Fibroblast of skin of left quadriceps (primary cell): ENCODE measurements around the gene LCN12.
A peak's percentile ranks its signal among the peaks of the same experiment; 100 is the strongest.
"Not testable (repeated sequence)": the region's sequence is repeated elsewhere in the genome, so short reads cannot be mapped to it uniquely, and the experiment has no call there.

Experiments
- DNase-seq, 2 experiments: peaks; one replicate each; pipeline ENCODE4 v3.0.0-alpha.2; 2013; ENCODE audit warnings: low read depth in 2 of 2

Gene LCN12

DNA sequence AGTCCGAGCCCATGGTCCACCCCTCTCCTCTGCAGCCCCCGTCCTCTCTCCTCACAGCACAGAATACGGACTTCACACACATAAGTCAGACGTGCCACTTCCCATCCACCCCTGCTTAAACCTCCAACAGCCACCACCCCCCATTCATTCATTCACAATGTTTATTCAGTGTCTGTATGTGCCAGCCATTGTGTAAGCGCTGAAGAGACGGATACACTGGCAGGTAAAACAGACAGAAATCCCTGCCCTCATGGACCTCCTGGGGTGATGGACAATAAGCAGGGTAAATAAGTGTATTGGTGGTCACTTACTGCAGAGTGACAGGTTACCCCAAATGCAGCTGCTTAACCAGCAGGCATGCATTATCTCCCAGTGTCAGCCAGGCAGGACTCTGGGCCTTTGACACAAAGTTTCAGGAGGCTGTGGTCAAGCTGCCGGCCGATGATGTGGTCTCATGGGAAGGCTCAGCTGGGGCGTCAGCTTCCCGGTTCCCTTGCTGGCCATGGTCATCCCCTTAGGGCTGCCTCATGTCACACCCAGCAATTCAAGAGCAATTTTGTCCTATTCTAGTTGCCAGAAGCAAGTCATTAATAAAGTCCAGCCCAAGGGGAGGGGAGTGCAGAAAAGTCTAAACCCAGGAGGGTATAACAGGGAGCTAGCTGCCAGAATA, 38.3 kb downstream of the LCN12 start:
- DNase-seq = no peak

DNA sequence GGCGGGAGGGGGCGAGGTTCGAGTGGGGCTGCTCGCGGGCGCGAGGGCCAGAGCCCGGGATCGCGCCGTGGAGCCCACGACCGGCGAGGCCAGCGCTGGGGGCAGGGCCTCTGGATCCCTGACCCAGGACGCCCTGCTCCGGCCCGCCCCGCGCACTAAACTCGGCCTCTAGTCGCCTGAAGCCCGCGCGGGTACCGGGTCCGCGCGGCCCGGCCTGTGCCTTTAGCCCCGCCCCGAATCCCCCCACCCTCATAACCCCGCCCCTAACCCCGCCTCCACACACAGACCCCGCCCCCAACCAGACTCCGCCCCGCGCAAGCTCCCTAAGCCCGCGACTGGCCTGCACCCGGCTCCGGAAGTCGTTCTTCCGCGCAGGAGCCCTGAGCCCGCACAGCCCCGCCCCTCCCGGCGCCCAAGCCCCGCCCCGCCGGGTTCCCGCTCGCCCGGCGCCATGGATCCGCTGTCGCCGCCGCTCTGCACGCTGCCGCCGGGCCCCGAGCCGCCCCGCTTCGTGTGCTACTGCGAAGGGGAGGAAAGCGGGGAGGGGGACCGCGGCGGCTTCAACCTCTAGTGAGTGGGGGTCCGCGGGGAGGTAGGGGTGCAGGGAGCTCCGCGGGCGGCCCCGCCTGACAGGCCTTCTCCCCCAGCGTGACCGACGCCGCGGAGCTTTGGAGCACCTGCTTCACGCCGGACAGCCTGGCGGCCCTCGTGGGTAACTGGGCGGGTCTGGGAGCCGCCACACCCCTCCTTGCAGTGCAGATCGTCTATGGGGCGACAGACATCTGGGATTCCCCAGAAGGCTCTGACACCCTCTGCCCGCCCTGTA, 40.1 kb downstream of the LCN12 start, which contains the start of gene PAXX:
PAXX (plus strand) TSS at position 430 of the 826 bp plus-strand sequence; CDS start at position 452, 22 bp downstream.
- DNase-seq = peak; percentile 65 to 72

DNA sequence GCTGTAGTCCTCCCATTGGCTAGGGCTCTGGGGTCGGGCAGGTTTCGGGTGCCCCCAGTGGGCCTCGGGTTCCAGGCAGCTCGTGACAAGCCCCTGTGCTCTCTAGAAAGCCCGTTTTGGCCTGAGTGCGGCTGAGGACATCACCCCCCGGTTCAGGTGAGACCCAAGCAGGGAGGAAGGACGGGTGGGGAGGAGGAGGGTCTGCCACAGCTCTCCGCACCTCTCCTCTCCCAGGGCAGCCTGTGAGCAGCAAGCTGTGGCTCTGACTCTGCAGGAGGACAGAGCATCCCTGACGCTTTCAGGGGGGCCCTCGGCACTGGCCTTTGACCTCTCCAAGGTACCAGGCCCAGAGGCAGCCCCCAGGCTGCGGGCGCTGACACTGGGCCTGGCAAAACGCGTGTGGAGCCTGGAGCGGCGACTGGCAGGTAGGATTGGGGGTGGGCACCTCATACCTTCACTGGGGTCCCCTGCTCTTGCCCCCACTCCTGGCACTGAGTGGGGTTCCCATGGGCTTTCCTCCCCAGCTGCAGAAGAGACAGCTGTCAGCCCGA, 40.8 kb downstream of the LCN12 start:
- DNase-seq = no peak

DNA sequence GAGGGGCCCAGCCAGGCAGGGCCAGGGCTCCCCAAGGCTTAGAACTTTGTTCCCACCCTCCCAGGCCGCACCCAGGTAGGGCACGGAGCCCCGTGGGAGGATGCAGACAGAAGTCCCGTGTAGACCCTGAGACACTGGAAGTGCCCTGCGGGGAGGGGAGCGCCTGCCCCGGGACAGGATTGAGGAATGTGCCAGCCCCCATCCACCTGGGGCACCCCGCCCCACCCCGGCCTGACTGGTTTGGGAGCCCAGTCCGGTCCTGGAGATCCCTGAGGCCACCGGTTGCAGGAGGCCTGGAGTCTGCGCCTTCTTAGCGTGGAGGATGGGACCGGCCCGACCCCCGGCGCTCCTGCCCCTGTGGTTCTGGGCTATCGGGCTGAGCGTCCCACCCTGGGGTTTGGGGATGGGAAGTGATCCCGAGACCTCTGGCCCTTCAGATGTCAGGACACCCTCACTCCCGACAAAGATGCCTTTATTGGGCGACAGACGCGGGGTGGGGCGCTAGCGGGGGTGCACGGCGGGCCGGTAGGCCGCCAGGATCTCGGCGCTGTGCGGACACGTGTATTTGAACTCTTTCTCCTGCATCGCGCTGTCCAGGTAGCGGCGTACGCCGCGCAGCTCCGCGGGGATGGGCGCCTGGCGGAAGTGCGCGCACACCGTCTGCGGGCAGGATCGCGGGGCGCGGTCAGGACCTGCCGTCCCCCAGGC, 42.3 kb downstream of the LCN12 start:
- DNase-seq = no peak

DNA sequence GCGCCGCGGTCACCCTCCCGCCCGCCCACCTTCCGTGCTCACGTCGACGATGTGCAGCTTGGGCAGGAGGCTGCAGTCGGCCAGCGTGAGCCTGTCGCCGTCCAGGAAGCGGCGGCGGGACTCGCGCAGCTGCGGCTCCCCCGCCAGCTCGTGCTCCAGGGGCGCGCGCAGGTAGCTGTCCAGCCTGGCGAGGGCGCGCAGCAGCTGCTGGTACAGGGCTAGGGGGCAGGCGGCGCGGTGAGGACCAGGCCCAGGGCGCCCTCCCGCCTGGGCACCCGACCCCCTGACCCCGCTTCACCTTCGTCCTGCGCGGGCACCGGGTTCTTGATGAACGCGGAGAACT, 42.8 kb downstream of the LCN12 start:
- no peak for DNase-seq

DNA sequence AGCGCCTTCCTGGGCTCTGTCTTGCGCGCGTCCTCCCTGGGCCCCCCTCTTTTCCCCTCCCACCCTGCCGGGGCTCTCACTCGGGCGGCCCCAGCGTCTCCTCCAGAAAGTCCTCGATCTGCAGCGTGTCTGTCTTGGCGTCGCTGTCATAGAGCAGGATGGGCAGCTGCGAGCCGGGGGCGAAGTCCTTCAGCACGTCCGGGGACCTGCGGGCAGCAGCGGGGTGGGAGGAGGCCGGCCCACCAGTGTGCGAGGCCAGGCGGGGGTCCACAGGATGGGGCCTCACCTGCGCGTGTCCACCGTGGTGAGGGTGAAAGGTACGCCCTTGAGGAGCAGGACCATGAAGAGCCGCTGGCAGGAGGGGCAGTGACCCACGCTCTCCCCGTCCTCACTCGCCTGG, 43.3 kb downstream of the LCN12 start:
- DNase-seq = no peak

DNA sequence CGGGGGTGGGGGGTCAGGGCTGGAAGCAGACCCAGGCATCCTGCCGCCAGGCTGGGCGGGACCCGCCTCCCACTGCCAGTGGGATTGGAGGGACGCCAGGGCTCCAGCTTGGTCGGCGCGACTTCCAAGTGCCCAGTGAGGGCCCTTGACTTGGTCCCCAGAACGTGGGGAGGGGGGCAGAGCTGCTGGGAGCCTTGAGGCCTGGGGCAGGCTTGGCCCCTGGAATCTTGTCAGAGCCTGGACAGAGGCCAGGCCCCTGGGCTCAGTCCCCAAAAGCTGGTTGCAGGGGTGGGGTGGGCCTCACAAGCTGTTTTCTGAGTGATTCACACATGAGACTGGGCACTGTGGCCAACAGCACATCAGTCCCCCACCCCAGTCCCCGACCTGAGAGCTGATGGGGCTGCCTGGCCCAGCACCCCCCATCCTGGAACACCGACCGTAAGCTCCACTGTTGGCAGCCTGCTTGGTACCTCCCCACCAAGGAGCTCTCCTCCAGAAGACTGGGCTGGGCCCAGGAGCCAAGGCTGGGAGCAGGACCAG, 43.8 kb downstream of the LCN12 start:
- no peak for DNase-seq

DNA sequence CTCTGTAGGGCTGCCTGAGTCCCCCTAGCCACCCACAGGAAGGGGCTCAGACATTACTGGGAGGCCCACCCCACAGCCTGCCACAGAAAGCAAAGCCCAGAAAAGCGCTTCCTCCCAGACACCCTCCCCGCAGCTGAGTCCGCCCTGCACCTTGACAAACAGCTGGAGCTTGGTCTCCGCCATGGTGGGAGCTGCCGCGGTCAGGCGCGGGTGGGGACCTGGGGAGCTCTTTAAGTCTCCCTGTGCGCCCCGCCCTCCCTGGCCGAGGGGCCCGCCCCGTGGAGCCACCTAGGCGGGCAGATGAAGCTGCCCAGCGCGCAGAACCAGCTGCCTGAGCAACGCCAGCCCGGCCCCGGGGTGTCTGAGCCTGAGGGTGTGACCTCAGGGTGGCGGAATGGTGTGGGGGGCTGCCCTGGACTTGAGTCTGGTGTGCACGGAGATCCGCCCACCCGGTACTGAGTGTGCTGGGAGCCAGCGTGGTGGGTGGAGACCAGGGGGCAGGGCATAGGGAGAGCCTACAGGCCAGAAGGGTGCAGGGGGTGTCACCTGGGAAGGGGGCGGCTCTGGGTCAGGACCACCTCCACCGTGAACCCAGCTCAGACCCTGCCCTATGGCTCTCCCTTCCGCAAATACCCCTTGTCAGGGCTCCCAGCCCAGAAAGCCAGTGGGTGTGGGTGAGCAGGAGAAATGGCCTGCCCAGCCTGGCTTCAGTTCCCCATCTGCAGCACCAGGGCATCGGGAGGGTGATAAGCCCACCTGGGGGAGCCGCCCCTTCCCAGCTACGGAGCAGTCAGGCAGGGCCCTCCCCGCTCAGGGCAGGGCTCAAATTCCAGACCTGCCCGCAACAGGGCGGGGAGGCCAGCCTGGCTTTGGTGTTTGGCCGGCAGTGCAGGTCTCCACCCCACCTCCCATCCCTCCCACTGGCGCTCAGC, 44.6 kb downstream of the LCN12 start, which contains the start of gene CLIC3:
CLIC3 (minus strand) TSS at position 208 of the 932 bp plus-strand sequence; CDS start at position 183, 25 bp downstream.
- no peak for DNase-seq

DNA sequence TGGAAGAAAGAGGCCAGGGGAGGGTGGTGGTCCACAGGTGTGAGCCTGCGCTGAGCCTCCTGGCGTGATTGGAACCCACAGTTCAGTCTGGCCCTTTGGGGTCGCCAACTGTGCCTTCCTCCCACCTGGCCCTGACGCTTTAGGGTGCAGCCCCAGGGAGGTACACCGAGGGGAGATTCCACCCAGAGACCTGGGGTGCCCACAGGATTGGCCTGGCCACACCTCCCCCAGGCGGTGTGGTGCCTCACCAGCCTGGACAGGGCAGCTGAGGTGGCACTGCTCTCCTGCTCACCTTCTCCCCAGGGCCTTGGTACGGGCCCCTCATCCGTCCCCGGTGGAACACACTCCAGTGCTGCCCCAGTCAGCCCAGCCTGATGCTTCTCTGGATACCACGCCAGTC, 45.3 kb downstream of the LCN12 start:
- no peak for DNase-seq

DNA sequence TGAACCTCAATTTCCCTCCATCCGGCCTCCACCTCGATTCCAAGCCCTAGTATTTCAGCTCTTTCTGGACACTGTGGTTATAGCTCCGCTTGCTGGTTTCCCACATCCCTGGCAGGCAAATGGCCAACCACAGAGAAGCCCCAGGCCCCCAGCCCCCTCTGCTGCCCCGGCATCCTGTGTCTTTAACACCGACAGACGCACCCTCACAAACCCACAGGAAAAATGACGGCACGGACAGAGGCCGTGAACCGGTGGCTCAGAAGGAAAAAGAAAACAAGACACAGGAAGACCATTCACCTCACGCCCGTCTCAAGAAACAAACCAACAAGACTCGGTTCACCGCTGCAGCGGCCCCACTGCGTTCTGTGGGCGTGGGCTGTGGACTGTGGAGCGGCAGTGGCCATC, 45.8 kb downstream of the LCN12 start:
- no peak for DNase-seq

DNA sequence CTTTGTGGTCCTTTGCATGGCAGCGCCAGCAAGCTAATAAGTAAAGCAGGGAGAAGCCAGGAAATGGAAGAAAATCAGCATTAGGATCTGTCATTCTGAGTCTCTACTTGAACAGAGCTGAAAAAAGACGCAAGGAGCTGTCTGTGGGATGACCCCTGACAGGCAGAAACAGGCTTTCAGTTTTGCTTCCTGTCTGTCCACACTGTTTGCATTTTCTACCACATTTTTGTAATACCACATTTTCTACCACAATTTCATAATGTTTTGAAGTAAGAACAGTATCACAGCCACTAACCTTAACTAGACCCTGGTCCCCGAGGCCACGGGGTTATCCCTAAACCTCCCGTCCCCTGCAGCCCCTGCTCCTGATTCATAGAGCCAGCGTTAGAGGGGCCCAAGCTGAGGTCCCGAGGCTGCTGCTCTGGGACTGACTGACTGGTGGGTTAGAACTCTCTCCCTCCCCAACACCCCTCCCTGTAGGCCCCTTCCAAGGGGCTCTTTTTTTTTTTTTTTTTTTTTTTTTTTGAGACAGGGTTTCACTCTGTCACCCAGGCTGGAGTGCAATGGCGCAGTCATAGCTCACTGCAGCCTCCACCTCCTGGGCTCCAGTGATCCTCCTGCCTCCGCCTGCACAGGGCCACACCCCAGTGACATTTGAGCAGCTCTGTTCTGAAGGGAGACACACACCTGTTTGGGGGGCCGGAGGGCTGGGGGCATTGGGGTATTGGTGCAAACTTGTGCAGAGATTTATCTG, 48.3 kb downstream of the LCN12 start:
- DNase-seq = peak in 1 of 2 experiments; percentile 22

DNA sequence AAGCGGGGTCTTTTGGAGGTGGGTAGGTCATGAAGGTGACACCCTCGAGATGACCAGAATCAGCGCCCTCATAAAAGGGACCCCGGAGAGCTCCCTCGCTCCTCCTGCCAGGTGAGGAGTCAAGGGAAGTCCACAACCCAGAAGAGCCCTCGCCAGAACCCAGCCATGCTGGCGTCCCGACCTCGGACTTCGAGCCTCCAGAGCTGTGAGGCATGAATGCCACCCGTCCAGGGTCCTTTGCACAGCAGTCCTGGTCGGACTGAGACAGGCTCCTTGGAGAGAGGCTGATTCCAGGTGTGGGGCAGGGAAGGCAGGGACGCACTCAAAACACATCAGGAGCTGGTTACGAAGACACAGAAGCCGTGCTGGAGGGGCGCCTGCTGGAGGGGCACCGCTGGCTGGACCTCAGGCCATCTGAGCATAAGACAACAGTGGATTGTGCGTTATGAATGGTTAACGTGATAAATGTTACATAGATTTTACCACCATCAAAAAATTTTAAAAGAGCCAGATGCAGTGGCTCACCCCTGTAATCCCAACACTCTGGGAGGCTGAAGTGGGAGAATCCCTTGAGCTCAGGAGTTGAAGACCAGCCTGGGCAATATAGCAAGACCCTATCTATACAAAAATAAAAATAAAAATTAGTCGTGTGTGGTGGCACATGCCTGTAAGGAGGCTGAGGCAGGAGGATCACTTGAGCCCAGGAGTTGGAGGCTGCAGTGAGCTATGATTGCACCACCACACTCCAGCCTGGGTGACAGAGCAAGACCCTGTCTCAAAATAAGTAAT, 50.0 kb downstream of the LCN12 start:
- no peak for DNase-seq

DNA sequence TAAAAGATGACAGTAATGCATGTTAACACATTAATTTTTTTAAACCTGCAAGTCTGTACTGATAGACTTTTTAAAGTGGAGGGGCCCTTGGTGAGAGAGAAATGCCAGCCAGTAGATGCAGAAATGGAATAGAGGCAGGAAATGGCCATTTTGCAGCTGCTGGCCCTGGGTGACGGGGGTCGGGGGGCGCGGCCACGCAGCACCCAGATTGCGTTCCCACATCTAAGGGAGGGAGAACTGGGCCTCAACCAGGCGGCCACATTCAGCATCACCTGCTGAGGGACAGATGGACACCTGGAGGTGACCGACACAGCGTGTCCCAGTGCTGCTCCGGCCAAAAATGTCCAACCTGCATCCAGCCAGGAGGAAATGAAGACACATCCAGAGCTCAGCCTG, 50.6 kb downstream of the LCN12 start:
- no peak for DNase-seq

DNA sequence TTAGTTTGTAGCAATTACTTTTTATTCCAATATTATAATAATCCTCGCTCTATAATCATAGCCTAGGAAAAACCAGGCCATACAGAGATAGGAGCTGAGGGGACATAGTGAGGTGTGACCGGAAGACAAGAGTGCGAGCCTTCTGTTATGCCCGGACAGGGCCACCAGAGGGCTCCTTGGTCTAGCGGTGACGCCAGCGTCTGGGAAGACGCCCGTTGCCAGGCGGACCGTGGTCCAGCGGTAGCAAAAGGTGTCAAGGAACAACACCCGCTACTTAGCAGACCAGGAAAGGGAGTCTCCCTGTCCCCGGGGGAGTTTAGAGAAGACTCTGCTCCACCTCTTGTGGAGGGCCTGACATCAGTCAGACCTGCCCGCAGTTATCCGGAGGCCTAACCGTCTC, 52.2 kb downstream of the LCN12 start:
- DNase-seq = not testable (repeated sequence)
